Chondrocyte (in vitro differentiated cells): ENCODE data around the gene CPNE2. TPM values are rescaled to one million over a fixed set of nuclear protein-coding genes. Genes with fewer than 3 reads are reported as not detected.

Source experiments
- DNase-seq: peaks from one replicate; pipeline ENCODE4 v3.0.0; 2021; ENCODE audit warnings: mixed read lengths, low spot score
- H3K27ac Mint-ChIP-seq: one replicate; pipeline ENCODE4 v1.8.0; 2021; ENCODE audit warnings: mild to moderate bottlenecking, moderate library complexity, mixed read lengths; ENCODE audit not compliant: unreplicated experiment
- H3K27me3 Mint-ChIP-seq: 2 replicates; pipeline ENCODE4 v1.8.0; 2021; ENCODE audit warnings: low read depth, mixed read lengths
- H3K36me3 Mint-ChIP-seq: 2 replicates; pipeline ENCODE4 v1.8.0; 2021; ENCODE audit warnings: low read depth, mixed read lengths
- H3K4me1 Mint-ChIP-seq: 2 replicates; pipeline ENCODE4 v1.8.0; 2021; ENCODE audit warnings: low read depth, mild to moderate bottlenecking, mixed read lengths
- H3K4me3 Mint-ChIP-seq: one replicate; pipeline ENCODE4 v1.8.0; 2021; ENCODE audit warnings: mild to moderate bottlenecking, moderate library complexity, mixed read lengths; ENCODE audit not compliant: unreplicated experiment
- H3K9me3 Mint-ChIP-seq: 2 replicates; pipeline ENCODE4 v1.8.0; 2021; ENCODE audit warnings: low read depth, mixed read lengths
- CTCF ChIP-seq: fragments of 200-600 bp; sonication (generic); IDR thresholded peaks from 2 replicates; pipeline ENCODE4 v1.5.0; 2021; ENCODE audit warnings: antibody characterized with exemption, mild to moderate bottlenecking, moderate library complexity
- total RNA-seq: library from RNA; stranded (reverse); gene quantifications from 3 replicates; pipeline ENCODE4 v1.2.1, GENCODE V29; 2021

The CPNE2 gene
- total RNA-seq, 1 donor from 2014 or later, result 21.8 TPM

- Mint-ChIP-seq H3K27ac (no peak overlapping the region), H3K4me1 (peaks cover 13% of the 10 kb centered on the region), H3K9me3 (no peaks in the 10 kb centered on the region), H3K4me3 (no peak overlapping the region), H3K36me3 (no peaks in the 10 kb centered on the region), H3K27me3 (no peaks in the 10 kb centered on the region)
- DNase-seq, result no peak
- no peak for TF ChIP-seq CTCF
Measured at GRCh38 chr16:57100445-57100844, 8.1 kb downstream of the CPNE2 start.

GRCh38 chr16:57102888-57103851, 10.8 kb downstream of the CPNE2 start:
- H3K9me3 Mint-ChIP-seq, result no peaks in the 10 kb centered on the region
- no peak for TF ChIP-seq CTCF
- no peaks in the 10 kb centered on the region for H3K36me3 Mint-ChIP-seq
- H3K27ac Mint-ChIP-seq, result no peak overlapping the region
- H3K4me1 Mint-ChIP-seq, result peaks cover 13% of the 10 kb centered on the region
- DNase-seq, result no peak
- H3K4me3 Mint-ChIP-seq, result no peak overlapping the region
- H3K27me3 Mint-ChIP-seq, result no peaks in the 10 kb centered on the region

GRCh38 chr16:57104706-57105105, 12.3 kb downstream of the CPNE2 start:
- no peak for DNase-seq
- H3K36me3 Mint-ChIP-seq, result no peaks in the 10 kb centered on the region
- peak overlapping the region; percentile 55 for H3K27ac Mint-ChIP-seq
- no peak for TF ChIP-seq CTCF
- H3K4me1 Mint-ChIP-seq, result peaks cover 13% of the 10 kb centered on the region
- H3K9me3 Mint-ChIP-seq, result no peaks in the 10 kb centered on the region
- H3K4me3 Mint-ChIP-seq, result no peak overlapping the region
- H3K27me3 Mint-ChIP-seq, result no peaks in the 10 kb centered on the region

- Mint-ChIP-seq H3K4me1 (peaks cover 10% of the 10 kb centered on the region), H3K9me3 (no peaks in the 10 kb centered on the region), H3K27ac (peak overlapping the region; percentile 55), H3K36me3 (no peaks in the 10 kb centered on the region), H3K4me3 (no peak overlapping the region), H3K27me3 (no peaks in the 10 kb centered on the region)
- no peak for DNase-seq
- no peak for TF ChIP-seq CTCF
Measured at GRCh38 chr16:57105184-57105583, 12.8 kb downstream of the CPNE2 start.

- H3K9me3 Mint-ChIP-seq, result no peaks in the 10 kb centered on the region
- DNase-seq, result no peak
- H3K27ac Mint-ChIP-seq, result no peak overlapping the region
- H3K27me3 Mint-ChIP-seq, result no peaks in the 10 kb centered on the region
- H3K4me3 Mint-ChIP-seq, result no peak overlapping the region
- H3K36me3 Mint-ChIP-seq, result no peaks in the 10 kb centered on the region
- TF ChIP-seq CTCF, result no peak
- peaks cover 10% of the 10 kb centered on the region for H3K4me1 Mint-ChIP-seq
Measured at GRCh38 chr16:57106767-57107166, 14.4 kb downstream of the CPNE2 start.
